AG10803 (cell line): ENCODE results near the gene ISM1.

Experiments
- DNase-seq: peaks from one replicate; pipeline ENCODE4 v3.0.0; 2010; ENCODE audit warnings: low read depth
- H3K4me3 ChIP-seq: 2 replicates; pipeline ENCODE4 v1.5.1; 2011; ENCODE audit warnings: mild to moderate bottlenecking, low read length, control low read depth
- CTCF ChIP-seq: conservative IDR thresholded peaks from 2 replicates; pipeline ENCODE4 v1.5.1; 2011; ENCODE audit warnings: mild to moderate bottlenecking, low read length, control low read depth, inconsistent platforms

The ISM1 gene

GRCh38 chr20:13211956-13212618, 9.0 kb upstream of the ISM1 start:
- H3K4me3 ChIP-seq = no peak overlapping the region
- TF ChIP-seq CTCF = no peak
- peak; percentile 12 for DNase-seq

GRCh38 chr20:13212750-13213149, 8.3 kb upstream of the ISM1 start:
- H3K4me3 ChIP-seq = no peak overlapping the region
- TF ChIP-seq CTCF = no peak
- peak; percentile 86 for DNase-seq

- no peak for DNase-seq
- no peak for TF ChIP-seq CTCF
- H3K4me3 ChIP-seq = no peak overlapping the region
These were observed 7.7 kb upstream of the ISM1 start for GRCh38 chr20:13213335-13213734.

- no peak for DNase-seq
- no peak overlapping the region for H3K4me3 ChIP-seq
- no peak for TF ChIP-seq CTCF
These were observed 4.5 kb upstream of the ISM1 start for GRCh38 chr20:13216533-13216932.

- no peak for TF ChIP-seq CTCF
- DNase-seq = no peak
- no peak overlapping the region for H3K4me3 ChIP-seq
These were observed 1.5 kb upstream of the ISM1 start for GRCh38 chr20:13219327-13220193.

GRCh38 chr20:13220194-13220903, 725 bp upstream of the ISM1 start:
- peak; percentile 11 for DNase-seq
- no peak for TF ChIP-seq CTCF
- no peak overlapping the region; the same call in 1 of the 2 replicates for H3K4me3 ChIP-seq
